GM06990 (cell line): ENCODE results near the gene WHRN.
A peak's percentile ranks its signal among the peaks of the same experiment; 100 is the strongest.

Source experiments
- DNase-seq: peaks from one replicate; pipeline ENCODE4 v3.0.0-alpha.2; 2011; ENCODE audit not compliant: insufficient read length; ENCODE audit errors: extremely low read depth
- H3K27me3 ChIP-seq: replicated peaks from 2 replicates; pipeline ENCODE4 v1.6.0; 2011; ENCODE audit warnings: low read length; ENCODE audit not compliant: control insufficient read depth, insufficient read depth
- H3K36me3 ChIP-seq: 2 replicates; pipeline ENCODE4 v1.5.1; 2011; ENCODE audit warnings: low read length; ENCODE audit not compliant: control insufficient read depth, insufficient read depth
- H3K4me3 ChIP-seq: replicated peaks from 2 replicates; pipeline ENCODE4 v1.5.1; 2011; ENCODE audit warnings: low read depth, mild to moderate bottlenecking, control low read depth, low read length
- CTCF ChIP-seq: IDR thresholded peaks from 2 replicates; pipeline ENCODE4 v1.5.1; 2011; ENCODE audit warnings: low read length, control low read depth, mild to moderate bottlenecking, inconsistent platforms; ENCODE audit not compliant: insufficient read depth, poor library complexity, severe bottlenecking

Gene WHRN

DNA sequence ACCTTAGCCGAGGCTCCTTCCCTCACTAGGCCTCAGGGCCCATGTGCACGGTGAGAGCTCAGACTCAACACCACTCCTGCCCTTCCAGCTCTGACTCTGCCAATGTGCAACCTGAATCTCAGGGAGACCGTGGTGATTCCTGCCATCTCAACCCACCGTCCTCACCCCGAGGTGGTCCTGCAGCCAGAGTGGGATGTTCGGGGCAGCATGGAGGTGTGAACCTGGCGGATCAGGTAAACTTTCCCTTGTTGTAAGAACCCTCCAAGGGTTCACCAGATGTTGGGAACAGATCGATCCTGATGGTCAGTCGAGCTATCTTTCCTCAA is 117.0 kb downstream of the WHRN start:
- DNase-seq = no peak
- H3K4me3 ChIP-seq = peak overlapping the region; percentile 91
- peaks cover 8% of the 10 kb centered on the region for H3K36me3 ChIP-seq
- no peaks in the 10 kb centered on the region for H3K27me3 ChIP-seq
- TF ChIP-seq CTCF = no peak

DNA sequence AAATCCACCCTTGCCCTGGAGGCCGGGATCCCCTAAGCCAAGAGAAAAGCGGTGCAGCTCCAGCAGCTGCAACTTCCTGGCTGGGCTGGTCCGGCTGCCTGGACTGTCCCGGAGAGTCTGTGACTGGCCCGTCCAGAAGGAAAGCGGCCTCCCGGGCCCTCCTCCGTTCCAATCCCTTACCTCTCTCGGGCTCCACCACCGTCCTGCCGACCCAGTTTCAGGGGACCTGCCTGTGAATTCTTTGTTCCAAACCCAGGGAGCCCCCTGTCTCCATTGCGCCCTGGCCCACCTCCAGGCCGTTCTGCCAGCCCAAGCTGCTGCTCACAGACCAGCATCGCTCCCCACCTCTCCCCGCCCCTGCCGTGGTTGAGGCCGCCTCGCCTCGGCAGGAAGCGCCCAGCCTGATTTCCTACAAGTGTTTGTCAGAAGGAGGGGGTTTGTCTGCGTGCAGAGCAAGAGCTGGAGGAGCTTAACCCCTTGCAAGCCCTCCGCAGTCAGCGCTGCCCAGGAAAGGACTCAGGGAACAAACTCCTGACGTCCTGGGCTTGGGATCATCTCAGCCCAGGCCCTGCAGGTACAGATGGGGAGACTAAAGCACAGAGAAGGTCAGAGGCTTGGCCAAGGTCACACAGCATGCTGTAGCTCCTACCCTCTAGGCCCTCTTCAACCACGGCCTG is 117.5 kb downstream of the WHRN start, which contains the start of gene AKNA:
Gene AKNA (minus strand): TSS at position 303 of the 677 bp plus-strand sequence. CDS start 6,649 bp downstream, outside the sequence.
- Histone ChIP-seq H3K4me3 (peak within 1 kb of the TSS; percentile 91), H3K27me3 (no peaks in the 10 kb centered on the region), H3K36me3 (peaks cover 8% of the 10 kb centered on the region)
- TF ChIP-seq CTCF = no peak
- peak; percentile 83 for DNase-seq

DNA sequence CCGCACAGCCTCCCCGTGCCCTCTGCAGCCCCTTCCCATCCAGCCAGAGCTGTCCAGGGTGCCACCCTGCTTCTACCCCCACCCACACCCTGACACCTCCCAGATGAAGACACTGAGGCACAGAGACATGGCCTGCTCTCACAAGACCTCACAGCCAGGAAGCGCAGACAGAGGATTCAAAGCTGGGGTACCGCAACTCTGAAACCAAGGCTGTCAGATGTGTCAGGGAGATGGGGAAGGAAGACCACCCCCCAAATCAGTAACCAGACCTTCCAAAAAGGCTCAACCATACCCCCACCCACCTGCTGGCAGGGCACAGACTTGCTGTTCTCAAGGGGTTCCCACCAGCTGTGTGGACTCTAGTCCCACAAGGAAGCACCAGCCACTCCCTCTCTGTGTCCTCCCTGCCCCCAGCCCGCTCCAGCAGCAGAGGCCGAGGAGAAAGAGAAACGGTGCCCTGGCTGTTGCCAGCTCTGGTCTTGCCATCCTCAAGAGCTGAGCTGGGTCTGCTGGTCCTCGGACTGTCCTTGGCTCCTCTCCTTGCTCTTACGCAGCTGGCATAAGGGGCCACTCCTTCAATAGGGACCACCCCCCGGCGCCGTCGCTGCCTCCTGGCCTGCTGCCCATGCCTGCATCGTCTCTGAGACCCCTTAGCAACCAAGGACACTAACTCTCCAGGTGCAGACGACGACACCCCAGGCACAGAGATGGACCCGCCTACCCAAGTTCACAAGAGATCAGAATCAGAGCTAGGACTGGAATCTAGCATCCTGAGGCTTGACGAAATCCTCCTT is 118.2 kb downstream of the WHRN start:
- H3K36me3 ChIP-seq = peaks cover 3% of the 10 kb centered on the region; the same call in 1 of the 2 replicates
- DNase-seq = peak; percentile 46
- H3K4me3 ChIP-seq = peak overlapping the region; percentile 91

DNA sequence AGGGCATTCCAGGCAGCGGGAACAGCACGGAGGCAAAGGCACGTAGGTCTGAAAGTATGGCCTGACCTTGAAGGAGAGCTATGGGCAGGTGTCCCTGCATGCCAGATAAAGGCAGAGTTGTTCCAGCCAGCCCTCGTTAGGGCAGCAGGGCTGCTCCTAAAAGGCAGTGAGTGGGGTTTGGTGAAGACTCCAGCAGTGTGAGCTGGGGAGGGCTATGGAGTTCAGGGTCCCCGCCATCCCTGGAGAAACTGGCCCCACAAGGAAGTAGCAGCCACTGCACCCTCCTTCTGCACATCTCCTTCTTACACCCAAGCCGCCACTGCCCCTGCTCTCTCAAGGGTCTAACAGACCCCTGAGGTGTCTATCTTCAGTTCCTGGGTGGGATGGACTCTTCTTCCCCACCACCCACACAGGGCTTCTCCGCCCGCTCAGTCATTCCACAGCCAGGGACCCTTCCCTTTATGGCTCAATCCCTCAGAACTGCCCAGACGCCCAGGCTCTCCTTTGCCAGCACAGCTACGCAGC is 118.8 kb downstream of the WHRN start:
- peak; percentile 43 for DNase-seq
- Histone ChIP-seq H3K4me3 (peak overlapping the region; percentile 91), H3K36me3 (peaks cover 5% of the 10 kb centered on the region), H3K27me3 (no peaks in the 10 kb centered on the region)
- no peak for TF ChIP-seq CTCF

More for the DNA sequence above, 118.2 kb downstream of the WHRN start:
- no peak for TF ChIP-seq CTCF
- no peaks in the 10 kb centered on the region for H3K27me3 ChIP-seq

DNA sequence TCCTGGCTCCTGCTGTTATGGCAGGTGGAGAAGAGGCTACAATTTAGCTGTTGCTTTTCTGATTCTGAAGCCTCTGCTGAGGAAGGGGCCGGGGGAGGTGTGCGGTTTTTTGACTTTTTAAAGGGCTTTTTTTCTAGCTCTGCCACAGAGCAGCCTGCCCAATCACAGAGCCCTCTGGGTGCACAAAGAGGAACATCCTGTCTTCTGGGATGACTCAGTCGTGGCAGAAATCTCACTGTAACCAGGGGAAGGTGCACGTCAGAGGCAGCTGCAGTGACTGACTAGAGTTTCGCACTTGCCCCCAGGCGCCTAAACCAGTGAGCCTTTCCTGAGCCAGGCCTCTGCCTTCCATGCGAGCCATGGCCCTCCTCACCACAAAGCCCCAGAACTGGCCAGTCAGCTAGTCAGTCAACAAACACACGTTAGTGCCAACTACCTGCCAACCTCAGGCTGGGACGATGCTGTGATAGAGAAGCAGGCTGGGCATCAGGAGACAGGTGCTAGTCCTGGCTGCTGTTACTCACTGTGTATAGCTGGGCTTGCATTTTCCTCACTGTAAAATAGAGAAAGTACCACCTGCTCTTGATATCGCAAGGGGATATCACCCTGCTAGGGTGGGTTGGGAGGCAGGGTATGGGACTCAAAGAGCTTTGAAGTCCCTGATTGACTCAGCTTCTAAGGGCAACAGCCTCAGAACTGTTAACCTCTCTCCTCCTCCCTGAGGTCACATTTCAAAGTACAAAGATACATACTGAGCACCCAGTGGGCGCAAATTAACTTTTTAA is 119.7 kb downstream of the WHRN start:
- H3K27me3 ChIP-seq = no peaks in the 10 kb centered on the region
- peaks cover 13% of the 10 kb centered on the region for H3K36me3 ChIP-seq
- peak; percentile 87 for DNase-seq
- no peak for TF ChIP-seq CTCF
- peak overlapping the region; percentile 91 for H3K4me3 ChIP-seq
